SU-DHL-6 (cell line): ENCODE results near the gene BCAN.
A peak's percentile ranks its signal among the peaks of the same experiment; 100 is the strongest.

Source experiments
- H2AFZ ChIP-seq: fragments of 200-600 bp; sonication (generic); 2 replicates; pipeline ENCODE4 v1.6.1; 2014; ENCODE audit warnings: low read depth, mild to moderate bottlenecking, moderate library complexity, mixed read lengths, antibody characterized with exemption, low read length; ENCODE audit not compliant: severe bottlenecking
- H3F3A ChIP-seq: fragments of 200-600 bp; shearing (Covaris generic); 2 replicates; pipeline ENCODE4 v1.6.0; 2016; ENCODE audit warnings: antibody characterized with exemption, mild to moderate bottlenecking; ENCODE audit not compliant: insufficient read depth
- H3K27ac ChIP-seq: fragments of 200-600 bp; sonication (generic); 2 replicates; pipeline ENCODE4 v1.5.1; 2016; ENCODE audit warnings: low read depth, mild to moderate bottlenecking, low read length, moderate library complexity, mixed read lengths
- H3K27me3 ChIP-seq: fragments of 200-600 bp; sonication (generic), shearing (Covaris generic); 2 replicates; pipeline ENCODE4 v1.6.0; 2014; ENCODE audit warnings: mild to moderate bottlenecking, low read length
- H3K36me3 ChIP-seq: fragments of 200-600 bp; sonication (generic); 2 replicates; pipeline ENCODE4 v1.6.1; 2014; ENCODE audit warnings: mild to moderate bottlenecking, low read length, mixed read lengths
- H3K4me2 ChIP-seq: fragments of 300-600, 200-600 bp; shearing (Covaris generic), sonication (generic); 2 replicates; pipeline ENCODE4 v1.6.0; 2014; ENCODE audit warnings: low read length, low read depth, mild to moderate bottlenecking; ENCODE audit not compliant: poor library complexity, severe bottlenecking
- H3K4me3 ChIP-seq: fragments of 200-600 bp; sonication (generic); 2 replicates; pipeline ENCODE4 v1.5.1; 2014; ENCODE audit warnings: antibody characterized with exemption, low read length, mild to moderate bottlenecking, mixed read lengths; ENCODE audit not compliant: insufficient read depth, poor library complexity, severe bottlenecking
- H3K79me2 ChIP-seq: fragments of 200-600 bp; sonication (generic); 2 replicates; pipeline ENCODE4 v1.6.1; 2014; ENCODE audit warnings: mild to moderate bottlenecking, low read length, moderate library complexity; ENCODE audit not compliant: insufficient read depth
- H3K9ac ChIP-seq: fragments of 200-600 bp; sonication (generic); 2 replicates; pipeline ENCODE4 v1.7.0; 2014; ENCODE audit warnings: mild to moderate bottlenecking, low read length
- H3K9me2 ChIP-seq: fragments of 200-600 bp; sonication (generic); replicated peaks from 2 replicates; pipeline ENCODE4 v1.6.1; 2014; ENCODE audit warnings: low read length; ENCODE audit not compliant: insufficient read depth
- H3K9me3 ChIP-seq: fragments of 200-600 bp; sonication (generic); 2 replicates; pipeline ENCODE4 v1.6.1; 2014; ENCODE audit warnings: low read length, mixed read lengths; ENCODE audit not compliant: insufficient read depth
- H4K20me1 ChIP-seq: fragments of 200-600 bp; sonication (generic); 2 replicates; pipeline ENCODE4 v1.6.1; 2014; ENCODE audit warnings: low read depth, mild to moderate bottlenecking, antibody characterized with exemption, low read length, moderate library complexity, mixed read lengths
- EZH2phosphoT487 ChIP-seq: fragments of 200-600 bp; sonication (generic), shearing (Covaris generic); conservative IDR thresholded peaks from 2 replicates; pipeline ENCODE4 v1.6.1; 2018; ENCODE audit warnings: mild to moderate bottlenecking, antibody characterized with exemption, low read length, moderate library complexity, mixed read lengths
- TF ChIP-seq, protein P1 (sequence below): fragments of 200-600 bp; sonication (generic); IDR thresholded peaks from one replicate; pipeline ENCODE4 v1.5.1; 2017; ENCODE audit warnings: antibody characterized with exemption, mild to moderate bottlenecking, low read length, moderate library complexity; ENCODE audit not compliant: insufficient read depth, poor library complexity, severe bottlenecking

The BCAN gene

GRCh38 chr1:156659661-156659987 is 17.7 kb downstream of the BCAN start:
- TF ChIP-seq, protein P1, sequence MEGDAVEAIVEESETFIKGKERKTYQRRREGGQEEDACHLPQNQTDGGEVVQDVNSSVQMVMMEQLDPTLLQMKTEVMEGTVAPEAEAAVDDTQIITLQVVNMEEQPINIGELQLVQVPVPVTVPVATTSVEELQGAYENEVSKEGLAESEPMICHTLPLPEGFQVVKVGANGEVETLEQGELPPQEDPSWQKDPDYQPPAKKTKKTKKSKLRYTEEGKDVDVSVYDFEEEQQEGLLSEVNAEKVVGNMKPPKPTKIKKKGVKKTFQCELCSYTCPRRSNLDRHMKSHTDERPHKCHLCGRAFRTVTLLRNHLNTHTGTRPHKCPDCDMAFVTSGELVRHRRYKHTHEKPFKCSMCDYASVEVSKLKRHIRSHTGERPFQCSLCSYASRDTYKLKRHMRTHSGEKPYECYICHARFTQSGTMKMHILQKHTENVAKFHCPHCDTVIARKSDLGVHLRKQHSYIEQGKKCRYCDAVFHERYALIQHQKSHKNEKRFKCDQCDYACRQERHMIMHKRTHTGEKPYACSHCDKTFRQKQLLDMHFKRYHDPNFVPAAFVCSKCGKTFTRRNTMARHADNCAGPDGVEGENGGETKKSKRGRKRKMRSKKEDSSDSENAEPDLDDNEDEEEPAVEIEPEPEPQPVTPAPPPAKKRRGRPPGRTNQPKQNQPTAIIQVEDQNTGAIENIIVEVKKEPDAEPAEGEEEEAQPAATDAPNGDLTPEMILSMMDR = no peak
- TF ChIP-seq EZH2phosphoT487 = no peak
- no peaks in the 10 kb centered on the region for H3K79me2 ChIP-seq
- no peak overlapping the region for H3K4me3 ChIP-seq
- H3K27ac ChIP-seq = no peak overlapping the region
- no peaks in the 10 kb centered on the region for H3K9me3 ChIP-seq
- H4K20me1 ChIP-seq = no peaks in the 10 kb centered on the region
- H3K27me3 ChIP-seq = no peaks in the 10 kb centered on the region
- no peaks in the 10 kb centered on the region for H3K36me3 ChIP-seq
- H2AFZ ChIP-seq = no peak overlapping the region
- no peak overlapping the region for H3K9ac ChIP-seq
- H3F3A ChIP-seq = no peaks in the 10 kb centered on the region
- H3K4me2 ChIP-seq = no peak overlapping the region
- no peaks in the 10 kb centered on the region for H3K9me2 ChIP-seq

DNA sequence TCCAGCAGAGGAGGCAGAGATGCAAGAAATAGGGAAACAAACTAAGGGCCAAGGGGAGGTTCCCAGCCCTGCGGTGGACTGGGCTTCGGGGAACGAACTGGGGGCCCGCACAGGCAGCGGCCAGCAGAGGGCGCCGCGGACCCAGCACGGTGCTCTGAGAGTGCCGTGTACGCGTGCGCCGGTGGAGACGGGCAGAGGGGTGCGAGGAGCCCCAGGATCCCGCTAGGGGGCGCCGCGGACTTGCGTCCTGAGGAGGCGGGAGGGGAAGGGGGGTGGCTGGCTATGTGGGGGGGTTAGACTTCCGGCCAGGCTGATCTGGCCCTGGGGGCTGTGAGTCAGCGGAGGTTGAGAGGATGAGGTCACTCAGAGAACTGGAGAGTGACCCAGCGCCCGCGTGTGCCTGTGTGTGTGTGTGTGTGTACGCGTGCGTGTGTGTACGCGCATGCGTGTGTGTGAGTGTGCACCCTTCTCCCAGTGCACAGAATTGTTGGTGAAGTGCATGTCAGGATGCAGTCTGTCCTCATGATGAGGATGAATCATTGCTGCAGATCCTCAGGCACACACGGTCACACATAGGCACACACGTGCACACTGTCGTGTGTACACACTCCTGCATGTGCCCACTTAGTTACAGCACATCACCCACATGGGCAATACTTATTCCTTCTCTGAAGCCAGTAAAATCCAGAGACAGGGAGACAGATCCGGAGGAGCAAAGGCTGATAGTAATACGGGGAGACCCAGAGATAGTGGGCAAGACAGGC is 18.3 kb downstream of the BCAN start:
- H3K4me3 ChIP-seq = no peak overlapping the region
- H3K27me3 ChIP-seq = no peaks in the 10 kb centered on the region
- no peaks in the 10 kb centered on the region for H3F3A ChIP-seq
- no peak overlapping the region for H3K4me2 ChIP-seq
- H3K9ac ChIP-seq = no peak overlapping the region
- H2AFZ ChIP-seq = no peak overlapping the region
- no peaks in the 10 kb centered on the region for H3K9me2 ChIP-seq
- TF ChIP-seq, protein P1 = peak; percentile 99
- no peak for TF ChIP-seq EZH2phosphoT487
- H3K36me3 ChIP-seq = no peaks in the 10 kb centered on the region
- H3K27ac ChIP-seq = no peak overlapping the region
- H4K20me1 ChIP-seq = no peaks in the 10 kb centered on the region
- no peaks in the 10 kb centered on the region for H3K9me3 ChIP-seq
- no peaks in the 10 kb centered on the region for H3K79me2 ChIP-seq

GRCh38 chr1:156660752-156661112 is 18.8 kb downstream of the BCAN start:
- Histone ChIP-seq H3K79me2 (no peaks in the 10 kb centered on the region), H3K27ac (no peak overlapping the region), H3K27me3 (no peaks in the 10 kb centered on the region), H3K9ac (no peak overlapping the region), H3F3A (no peaks in the 10 kb centered on the region), H3K36me3 (no peaks in the 10 kb centered on the region), H2AFZ (no peak overlapping the region), H3K4me2 (no peak overlapping the region), H3K9me2 (no peaks in the 10 kb centered on the region), H4K20me1 (no peaks in the 10 kb centered on the region), H3K9me3 (no peaks in the 10 kb centered on the region), H3K4me3 (no peak overlapping the region)
- TF ChIP-seq EZH2phosphoT487 = no peak
- TF ChIP-seq, protein P1 = no peak
